Renal cortex interstitium (tissue), 11 donors: Measurements from ENCODE around the gene NUDCD3. TPM values are rescaled to one million over a fixed set of nuclear protein-coding genes. Genes with fewer than 3 reads are reported as not detected.
A peak's percentile ranks its signal among the peaks of the same experiment; 100 is the strongest.

Experiments used
- DNase-seq, 11 donors: peaks; one replicate each; pipeline ENCODE4 v3.0.0-alpha.2; 2013; ENCODE audit warnings: low read depth in 9 of 11, low spot score in 4 of 11; ENCODE audit errors: extremely low read depth in 1 of 11
- polyA plus RNA-seq, 3 donors: library from polyadenylated mRNA; unstranded; fragments of 120-200 nt; gene quantifications; one replicate each; pipeline ENCODE4 v1.2.1, GENCODE V29; 2013; ENCODE audit not compliant: insufficient read length in 3 of 3

The NUDCD3 gene
- polyA plus RNA-seq, 3 donors: 81.7 to 96.9 (median 84.8) TPM

DNA sequence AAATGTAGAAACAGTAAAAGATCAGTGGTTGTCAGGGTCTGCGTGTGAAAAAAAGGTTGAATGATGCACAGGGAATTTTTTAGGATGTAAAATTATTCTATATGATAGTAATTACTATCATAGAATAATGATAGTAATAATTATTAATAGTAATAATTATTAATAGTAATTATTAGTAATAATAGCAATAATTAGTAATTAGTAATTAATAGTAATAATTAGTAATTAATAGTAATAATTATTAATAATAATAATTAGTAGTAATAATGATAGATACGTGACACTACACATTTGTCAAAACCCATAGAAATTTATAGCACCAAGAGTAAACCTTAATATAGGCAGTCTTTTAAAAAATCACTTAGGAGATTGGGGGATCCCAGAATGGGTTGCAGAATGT is 4.5 kb upstream of the NUDCD3 start:
- DNase-seq: no peak

DNA sequence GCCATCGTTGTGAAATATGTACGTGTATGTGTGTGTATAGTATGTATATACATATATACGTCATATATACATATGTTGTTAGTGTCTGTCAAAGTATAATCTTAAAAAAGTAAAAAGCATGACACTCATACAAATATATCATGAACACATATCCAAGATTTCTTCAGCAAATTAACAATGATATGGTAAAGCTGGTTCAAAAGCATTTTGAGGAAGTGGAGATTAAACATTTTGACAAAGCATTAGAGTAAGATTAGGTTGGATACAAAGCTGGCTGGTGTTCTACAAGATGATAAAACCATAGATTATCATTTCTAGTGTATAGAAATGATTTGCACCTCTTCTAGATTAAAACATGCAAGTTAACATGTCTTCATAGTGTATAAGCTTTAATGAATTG is 771 bp upstream of the NUDCD3 start:
- no peak for DNase-seq

DNA sequence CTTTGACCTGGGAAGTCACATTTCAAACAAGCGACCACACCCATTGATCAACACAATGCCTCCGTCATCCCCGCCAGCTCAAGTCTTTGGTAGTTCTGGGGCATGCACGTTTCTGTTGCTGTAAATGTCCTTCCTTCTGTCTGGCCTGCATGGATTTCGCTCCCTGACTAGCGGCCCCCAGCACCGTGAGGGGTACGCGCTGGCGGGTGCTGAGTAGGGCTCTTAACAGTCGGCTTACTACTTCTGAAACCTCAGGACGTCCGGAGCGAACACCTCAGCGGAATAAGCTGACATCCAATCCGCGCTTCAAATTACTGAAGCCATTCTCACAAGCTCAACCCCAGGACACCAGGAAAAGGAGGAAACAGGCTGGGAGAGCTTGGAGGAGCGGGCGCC is 505 bp downstream of the NUDCD3 start:
- peak in 2 of 11 donors; percentile 7 to 17 for DNase-seq

DNA sequence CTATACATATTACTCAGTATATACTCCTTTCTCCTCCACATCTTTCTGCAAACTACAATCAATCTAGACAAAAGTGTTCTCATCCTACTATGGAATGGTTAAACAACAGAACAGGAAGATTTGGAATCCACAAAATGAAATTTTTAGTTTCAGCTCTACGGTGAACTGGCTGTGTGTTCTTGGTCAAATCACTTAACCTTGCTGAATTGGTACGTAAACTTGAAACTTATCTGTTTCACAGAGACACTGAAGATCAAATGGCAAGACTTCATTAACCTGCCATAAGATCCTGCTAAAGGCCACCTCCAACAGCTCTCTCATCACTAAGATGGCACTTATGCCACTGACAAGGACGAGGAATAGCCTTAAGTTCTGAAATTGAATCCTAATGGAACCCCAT is 1.5 kb downstream of the NUDCD3 start:
- no peak for DNase-seq

DNA sequence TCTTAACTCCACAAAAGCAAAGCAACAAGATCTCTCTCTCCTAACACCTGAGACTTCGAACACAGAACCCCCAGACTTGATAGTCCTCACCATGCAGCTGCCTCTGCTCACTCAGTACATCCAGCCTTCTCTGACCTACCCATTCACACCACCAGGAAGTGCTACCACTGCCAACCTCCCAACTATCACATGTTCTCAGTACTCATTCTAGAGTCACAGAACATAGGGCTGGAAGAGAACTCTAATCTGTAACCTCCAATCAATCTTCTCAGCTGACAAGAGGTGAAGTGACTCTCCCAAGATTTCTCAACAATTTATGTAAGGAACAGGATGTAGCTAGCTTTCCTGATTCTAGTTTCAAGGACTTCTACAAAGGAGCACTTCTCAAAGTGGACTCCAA is 3.8 kb downstream of the NUDCD3 start:
- DNase-seq: no peak

DNA sequence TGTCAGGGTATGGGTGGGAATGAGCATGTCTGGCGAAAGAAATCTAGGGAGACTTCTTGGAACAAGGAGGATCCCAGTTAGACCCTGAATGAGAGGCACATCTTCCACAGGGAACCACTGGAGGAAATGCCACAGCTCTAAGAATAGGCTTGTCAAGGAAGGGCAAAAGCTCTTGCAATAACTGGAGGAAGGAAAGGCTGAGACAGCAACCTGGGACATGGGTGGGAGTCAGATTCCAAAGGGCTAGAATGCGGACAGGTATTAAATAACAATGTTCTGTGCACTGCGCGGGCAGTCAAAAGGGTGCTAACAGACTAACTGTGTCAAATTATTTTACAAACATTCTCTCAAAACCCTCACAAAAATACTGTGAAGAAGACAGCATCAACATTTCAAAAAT is 4.5 kb downstream of the NUDCD3 start:
- DNase-seq: no peak

DNA sequence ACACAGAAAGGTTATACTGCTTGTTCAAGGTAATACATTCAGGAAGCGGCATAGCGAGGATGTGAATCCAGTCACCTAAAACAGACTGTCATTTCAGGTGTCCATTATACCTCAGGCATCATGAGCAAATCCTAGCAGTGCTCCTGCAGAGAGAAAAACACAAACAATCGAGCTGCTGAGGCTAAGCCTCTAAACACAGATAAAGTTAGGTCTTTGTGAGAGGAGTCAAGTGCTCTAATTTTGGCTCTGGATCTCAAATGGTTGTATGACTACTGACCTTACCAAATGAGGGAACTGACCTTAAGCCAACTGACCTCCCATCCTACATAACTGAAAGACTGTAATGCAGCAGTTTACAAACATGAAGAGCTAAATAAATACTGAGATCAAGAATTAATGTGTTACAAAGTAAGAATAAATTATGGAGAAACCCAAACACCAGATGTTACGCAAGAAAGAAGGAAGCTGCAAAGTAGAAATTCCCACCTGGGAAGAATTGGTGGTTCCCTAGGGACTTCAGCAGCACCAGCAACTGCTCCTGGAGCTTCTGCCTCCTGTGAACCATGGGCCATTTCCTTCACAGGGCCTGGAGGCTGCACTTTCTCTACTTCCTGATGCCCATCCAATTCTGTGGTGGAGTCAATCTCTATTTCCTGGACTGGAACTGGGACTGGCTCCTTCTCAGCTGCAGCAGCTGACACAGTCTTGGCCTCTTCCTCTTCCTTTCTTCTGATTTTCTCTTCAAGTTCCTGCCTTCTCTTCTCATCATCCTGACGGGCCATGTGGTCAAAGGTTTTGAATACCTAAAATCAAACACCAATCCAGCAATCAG is 5.8 kb downstream of the NUDCD3 start:
- no peak for DNase-seq

DNA sequence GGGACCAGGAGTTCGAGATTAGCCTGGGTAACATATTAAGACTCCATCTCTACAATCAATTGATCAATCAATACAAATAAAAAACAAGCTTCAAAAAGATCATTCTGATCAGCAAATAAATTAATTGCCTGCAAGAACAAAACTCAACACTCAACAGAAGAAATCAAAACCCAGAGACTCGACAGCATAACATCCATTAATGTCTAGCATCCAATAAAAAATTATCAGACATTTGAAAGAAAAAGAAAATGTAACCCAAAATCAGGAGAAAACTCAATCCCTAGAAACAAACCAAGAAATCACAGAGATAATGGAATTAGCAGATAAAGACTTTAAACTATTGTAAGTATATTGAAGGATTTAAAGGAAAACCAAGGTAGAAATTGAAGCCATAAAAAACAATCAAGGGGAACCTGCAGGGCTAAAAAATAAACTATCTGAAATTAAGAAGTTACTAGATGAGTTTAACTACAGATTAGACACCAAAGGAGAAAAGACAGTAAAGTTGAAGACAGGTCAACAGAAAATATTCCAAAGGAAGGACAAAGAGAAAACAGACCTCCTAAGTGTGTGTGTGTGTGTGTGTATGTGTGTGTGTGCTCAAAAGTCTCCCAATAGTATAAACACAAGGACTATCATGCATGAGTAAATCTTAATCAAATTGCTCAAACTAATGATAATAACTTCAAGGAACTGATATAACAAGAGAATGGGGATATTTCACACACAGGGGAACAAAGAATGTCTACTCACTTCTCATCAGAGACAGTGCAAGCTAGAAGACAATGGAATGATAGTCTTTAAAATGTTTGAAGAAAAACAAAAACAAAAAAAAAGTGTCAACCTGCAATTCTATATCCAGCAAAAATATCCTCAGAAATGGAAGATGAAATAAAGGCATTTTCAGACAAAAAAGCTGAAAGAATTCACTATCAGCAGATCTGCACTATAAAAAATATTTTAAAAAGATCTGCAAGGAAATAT is 7.7 kb downstream of the NUDCD3 start:
- no peak for DNase-seq

DNA sequence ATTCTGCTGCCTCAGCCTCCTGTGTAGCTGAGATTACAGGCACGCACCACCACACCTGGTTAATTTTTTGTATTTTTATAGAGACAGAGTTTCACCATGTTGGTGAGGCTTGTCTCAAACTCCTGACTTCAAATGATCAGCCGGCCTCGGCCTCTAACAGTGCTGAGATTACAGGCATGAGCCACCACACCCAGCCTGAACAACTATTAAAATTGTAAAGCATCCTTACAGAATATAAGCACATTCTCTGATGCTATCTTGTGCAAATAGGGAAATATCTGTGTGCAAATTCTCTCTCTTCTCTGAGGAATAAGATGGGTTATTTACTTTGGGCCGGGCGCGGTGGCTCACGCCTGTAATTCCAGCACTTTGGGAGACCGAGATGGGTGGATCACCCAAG is 12.5 kb downstream of the NUDCD3 start:
- DNase-seq: no peak

DNA sequence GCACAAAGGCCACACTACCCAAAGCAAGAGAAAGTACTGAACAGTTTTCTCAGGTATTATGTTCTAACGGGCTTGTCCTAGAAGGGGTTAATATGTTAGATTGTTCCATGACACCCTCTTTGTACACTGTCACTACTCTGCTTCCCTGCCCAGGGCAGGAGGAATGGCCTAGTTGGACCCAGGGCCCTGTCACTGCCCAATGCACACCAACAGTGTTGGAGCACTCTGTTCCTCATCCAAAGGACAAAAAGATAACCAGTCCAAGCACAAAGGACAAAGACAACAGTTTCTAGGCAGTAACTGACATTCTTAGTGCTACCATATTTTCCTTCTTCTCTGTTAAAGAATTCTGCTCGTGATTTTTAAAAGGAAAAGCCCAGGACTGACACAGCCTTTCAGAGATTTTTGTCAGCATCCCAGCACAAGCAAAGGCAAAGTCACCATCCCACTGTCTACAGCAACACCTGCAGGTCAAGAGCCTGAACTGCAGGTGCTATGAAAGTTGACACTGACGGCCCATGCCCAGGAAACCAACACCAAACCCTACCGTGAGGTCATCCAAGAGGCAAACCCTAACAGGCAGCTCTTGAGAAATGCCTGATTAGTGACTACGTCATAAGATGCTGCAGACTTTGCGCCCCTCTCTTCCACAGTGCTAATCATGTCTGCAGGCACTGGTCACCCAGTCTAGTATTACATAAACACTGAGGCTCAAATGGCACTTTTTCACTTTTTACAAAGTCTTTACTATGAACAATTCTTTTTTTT is 13.2 kb downstream of the NUDCD3 start:
- DNase-seq: peak in 10 of 11 donors; percentile 36 to 63 (median 46)

DNA sequence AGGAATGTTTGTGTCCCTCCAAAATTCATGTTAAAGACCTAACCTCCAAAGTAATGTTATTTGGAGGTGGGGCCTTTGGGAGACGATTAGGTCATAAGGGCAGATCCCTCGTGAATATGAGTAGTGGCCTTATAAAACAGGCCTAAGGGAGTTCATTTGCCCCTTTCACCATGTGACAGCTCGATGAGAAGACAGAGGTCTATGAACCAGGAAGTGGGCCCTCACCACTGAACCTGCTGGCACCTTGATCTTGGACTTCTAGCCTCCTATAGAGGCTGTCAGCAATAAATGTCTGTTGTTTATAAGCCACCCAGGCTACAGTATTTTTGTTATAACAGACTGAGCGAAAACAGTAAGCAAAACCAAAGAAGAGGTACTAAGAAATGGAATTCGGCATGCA is 14.1 kb downstream of the NUDCD3 start:
- no peak for DNase-seq

DNA sequence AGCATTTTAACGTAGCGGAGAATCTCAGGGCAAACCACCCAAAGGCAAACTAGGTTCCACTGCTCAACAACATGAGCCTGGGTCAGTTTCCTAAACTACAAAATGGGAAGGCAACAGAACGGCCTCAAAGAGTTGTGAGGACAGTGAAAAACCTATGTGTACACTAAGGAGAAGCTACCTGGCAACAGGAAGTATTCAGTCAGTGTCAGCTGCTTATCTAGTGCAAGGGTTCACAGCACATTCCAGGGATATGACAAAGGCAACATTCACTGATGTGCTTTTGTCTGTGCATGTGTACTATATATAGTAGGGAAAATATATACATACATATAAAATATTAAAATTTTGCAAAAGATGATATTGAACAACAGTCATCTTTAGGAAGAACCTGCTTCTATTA is 17.2 kb downstream of the NUDCD3 start:
- no peak for DNase-seq

DNA sequence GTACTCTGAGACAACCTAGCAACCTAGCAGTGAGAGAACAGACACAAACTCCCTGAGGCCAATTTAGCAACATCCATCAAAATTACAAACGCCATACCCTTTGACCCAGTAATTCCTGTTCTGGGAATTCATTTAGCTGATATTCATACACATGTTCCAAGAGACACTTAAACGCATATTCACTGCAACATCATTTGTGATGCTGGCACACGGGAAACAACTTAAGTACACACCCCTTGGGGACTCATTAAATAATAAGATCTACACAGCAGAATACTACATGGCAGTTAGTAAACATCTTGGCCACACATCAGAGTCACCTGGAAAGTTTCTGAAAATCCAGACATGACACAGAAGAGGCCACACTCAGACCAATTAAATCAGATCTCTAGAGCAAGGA is 17.6 kb downstream of the NUDCD3 start:
- DNase-seq: no peak

DNA sequence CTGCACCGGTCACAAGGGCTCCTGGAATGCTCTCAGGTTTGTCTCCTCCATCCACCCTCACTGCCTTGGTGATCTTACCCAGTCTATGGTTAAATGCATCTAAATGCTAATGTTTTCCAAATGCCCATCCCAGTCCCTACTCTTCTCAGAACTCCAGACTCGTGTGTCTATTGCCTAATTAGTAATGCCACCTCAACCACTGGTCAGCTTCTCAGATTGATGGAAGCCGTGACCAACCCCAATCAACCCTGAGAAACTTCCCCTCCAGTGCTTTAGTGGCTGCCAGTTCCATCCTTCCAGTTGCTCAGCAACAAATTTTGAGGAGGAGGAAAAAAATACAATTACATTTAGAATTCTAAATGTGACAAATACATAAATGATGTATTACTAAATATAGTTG is 18.6 kb downstream of the NUDCD3 start:
- no peak for DNase-seq

DNA sequence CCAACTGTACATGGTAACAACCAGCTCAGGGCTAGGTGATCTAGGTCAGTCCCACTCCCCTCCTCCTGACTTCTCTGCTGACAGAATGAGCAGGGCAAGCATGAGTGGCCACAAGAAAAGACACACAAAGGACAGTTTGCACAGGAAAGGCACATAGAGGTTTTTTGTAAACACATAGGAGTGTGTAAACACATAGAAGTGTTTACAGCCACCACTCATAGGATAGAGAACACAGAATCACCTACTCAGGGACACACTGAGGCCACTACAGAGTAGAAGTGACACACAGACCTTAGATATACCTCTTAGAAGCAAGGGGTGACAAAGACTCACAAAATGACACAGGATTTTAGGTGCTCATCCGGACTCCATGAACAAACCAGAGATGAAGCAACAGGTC is 19.0 kb downstream of the NUDCD3 start:
- no peak for DNase-seq

DNA sequence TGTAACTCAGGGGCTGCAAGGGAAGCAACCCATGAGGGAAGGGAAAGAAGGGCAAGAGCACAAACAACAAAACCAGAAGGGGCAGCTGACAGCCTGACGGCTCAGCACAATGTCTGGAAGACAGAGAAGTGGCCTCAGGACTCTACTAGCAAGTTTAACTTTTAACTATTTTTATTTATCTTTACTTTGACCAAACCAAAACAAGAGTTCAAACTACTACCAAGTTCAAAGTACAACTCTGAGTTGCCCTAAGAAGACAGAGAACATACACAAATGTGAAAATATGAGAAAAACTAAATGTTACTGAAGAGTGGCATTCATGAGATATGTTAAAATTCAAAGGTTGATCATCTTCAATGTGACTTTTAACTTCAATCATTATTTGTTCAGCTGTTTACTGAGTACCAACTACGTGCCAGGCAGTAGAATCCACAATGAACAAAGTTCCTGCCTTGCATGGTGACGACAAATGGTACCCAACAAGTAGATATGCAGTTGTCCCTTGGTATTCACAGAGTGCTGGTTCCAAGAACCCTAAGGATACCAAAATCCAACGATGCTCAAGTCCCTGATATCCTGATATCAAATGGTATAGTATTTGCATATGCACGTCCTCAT is 19.7 kb downstream of the NUDCD3 start:
- DNase-seq: no peak

DNA sequence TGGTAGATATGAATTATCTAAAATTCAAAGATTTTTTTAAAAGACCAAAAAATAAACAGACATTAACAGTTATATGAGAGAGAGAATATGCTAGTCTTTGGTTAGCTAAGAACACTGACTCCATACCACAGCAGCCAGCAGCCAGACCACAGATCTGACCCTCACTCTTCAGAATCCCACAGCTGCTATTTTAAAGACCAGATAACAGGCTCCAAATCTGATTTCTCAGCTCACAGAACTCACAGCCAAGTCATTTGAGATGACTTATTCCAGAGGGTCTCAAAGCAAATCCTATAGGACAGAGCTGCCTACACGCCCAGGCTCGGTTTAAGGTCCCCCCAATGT is 20.4 kb downstream of the NUDCD3 start:
- no peak for DNase-seq

DNA sequence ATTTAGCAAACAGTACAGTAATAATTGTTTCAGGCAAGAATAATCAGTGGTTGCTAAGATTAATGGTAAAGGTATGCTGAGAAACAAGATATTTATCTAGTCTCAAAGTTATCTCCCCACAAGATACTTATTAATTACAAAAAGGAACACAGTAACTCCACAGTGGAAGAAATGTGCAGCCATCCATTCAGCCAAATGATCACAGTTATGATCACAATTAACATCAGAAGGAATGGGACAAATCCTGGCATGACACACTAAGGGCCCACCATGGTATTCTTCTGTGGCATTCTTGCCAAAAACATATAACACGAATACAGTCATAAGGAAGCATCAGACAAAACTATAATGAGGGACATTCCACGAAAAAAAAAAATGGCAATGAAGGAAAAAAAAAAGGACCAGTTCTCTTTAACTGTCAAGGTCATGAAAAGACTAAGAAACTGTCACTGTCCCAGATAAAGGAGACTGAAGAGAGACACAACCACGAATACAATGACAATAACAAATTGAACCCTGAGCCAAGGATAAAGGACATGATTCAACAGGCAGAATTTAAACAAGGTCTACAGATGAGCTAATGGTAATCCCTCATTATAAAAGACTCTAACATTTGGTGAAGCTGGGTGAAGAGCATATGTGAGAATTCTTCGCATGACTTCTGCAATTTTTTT is 20.9 kb downstream of the NUDCD3 start:
- DNase-seq: no peak

DNA sequence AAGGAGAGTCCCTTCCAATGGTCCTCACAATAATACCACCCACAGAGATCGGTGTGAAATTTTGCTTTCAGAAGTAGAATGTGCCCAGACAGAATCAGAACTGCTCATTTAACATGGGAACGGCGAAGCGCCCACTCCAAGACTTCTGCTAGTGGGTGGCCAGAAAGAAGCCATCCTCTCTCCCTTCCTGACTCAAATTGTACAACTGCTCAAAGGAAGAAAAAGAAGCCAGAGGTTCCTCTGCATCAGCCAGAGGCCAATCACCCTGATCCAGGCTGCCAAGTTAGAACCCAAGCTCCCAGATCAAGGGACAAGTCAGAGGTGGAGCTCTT is 23.3 kb downstream of the NUDCD3 start:
- DNase-seq: no peak
